Loucy (cell line): ENCODE results near the gene CDH9.

Experiments used
- EZH2phosphoT487 ChIP-seq: fragments of 200-600 bp; IDR thresholded peaks from 2 replicates; pipeline ENCODE4 v1.6.1; 2018; ENCODE audit warnings: antibody characterized with exemption, mild to moderate bottlenecking, moderate library complexity, borderline replicate concordance
- TF ChIP-seq, protein P1 (sequence below): fragments of 200-600 bp; sonication (generic); conservative IDR thresholded peaks from 2 replicates; pipeline ENCODE4 v1.5.1; 2014; ENCODE audit warnings: mild to moderate bottlenecking, antibody characterized with exemption, low read length

- TF ChIP-seq, protein P1, sequence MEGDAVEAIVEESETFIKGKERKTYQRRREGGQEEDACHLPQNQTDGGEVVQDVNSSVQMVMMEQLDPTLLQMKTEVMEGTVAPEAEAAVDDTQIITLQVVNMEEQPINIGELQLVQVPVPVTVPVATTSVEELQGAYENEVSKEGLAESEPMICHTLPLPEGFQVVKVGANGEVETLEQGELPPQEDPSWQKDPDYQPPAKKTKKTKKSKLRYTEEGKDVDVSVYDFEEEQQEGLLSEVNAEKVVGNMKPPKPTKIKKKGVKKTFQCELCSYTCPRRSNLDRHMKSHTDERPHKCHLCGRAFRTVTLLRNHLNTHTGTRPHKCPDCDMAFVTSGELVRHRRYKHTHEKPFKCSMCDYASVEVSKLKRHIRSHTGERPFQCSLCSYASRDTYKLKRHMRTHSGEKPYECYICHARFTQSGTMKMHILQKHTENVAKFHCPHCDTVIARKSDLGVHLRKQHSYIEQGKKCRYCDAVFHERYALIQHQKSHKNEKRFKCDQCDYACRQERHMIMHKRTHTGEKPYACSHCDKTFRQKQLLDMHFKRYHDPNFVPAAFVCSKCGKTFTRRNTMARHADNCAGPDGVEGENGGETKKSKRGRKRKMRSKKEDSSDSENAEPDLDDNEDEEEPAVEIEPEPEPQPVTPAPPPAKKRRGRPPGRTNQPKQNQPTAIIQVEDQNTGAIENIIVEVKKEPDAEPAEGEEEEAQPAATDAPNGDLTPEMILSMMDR, result no peak
- no peak for TF ChIP-seq EZH2phosphoT487
These were observed 204.8 kb downstream of the CDH9 start for GRCh38 chr5:26833596-26833995.
